ENCODE measurements around the gene NACC2. TPM values are rescaled to one million over a fixed set of nuclear protein-coding genes. Genes with fewer than 3 reads are reported as not detected.
A peak's percentile ranks its signal among the peaks of the same experiment; 100 is the strongest.

Gene NACC2
- total and polyA plus RNA-seq, 2 donors from 2014 or later = 7.1 to 30.9 TPM

DNA sequence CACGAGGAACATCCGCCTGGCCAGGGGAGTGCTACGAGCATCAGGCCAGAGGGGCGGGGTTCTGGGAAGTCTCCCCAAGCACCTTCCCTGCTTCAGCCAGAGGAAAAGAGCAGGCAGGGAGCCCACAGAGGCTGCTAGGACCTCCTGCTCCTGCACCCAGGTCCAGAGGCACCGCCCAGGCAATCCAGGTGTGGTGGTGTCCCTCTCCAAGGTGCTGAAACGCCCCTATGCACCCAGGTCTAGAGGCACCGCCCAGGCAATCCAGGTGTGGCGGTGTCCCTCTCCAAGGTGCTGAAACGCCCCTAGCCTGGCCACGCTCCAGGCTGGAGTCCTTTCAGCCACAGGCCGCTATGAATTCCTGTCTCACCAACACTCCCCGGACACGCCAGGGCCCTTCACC lies 123.2 kb downstream of the NACC2 start:
- H3K4me3 ChIP-seq (ENCODE audit: low read length in 3 of 3) = no peak overlapping the region
- DNase-seq (peak; percentile 91 to 93 (median 93)), FAIRE-seq (no peak)
- TF ChIP-seq, protein P1, sequence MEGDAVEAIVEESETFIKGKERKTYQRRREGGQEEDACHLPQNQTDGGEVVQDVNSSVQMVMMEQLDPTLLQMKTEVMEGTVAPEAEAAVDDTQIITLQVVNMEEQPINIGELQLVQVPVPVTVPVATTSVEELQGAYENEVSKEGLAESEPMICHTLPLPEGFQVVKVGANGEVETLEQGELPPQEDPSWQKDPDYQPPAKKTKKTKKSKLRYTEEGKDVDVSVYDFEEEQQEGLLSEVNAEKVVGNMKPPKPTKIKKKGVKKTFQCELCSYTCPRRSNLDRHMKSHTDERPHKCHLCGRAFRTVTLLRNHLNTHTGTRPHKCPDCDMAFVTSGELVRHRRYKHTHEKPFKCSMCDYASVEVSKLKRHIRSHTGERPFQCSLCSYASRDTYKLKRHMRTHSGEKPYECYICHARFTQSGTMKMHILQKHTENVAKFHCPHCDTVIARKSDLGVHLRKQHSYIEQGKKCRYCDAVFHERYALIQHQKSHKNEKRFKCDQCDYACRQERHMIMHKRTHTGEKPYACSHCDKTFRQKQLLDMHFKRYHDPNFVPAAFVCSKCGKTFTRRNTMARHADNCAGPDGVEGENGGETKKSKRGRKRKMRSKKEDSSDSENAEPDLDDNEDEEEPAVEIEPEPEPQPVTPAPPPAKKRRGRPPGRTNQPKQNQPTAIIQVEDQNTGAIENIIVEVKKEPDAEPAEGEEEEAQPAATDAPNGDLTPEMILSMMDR (IDR thresholded peaks at IDR 0.05; ENCODE audit: borderline replicate concordance, extremely low read depth, insufficient read depth) = no peak
- peaks cover 0 to 18% (median 6%) of the 10 kb centered on the region in 3 donors for H3K4me1 ChIP-seq (ENCODE audit: control insufficient read depth in 2 of 3, insufficient read depth in 2 of 3, low read depth in 1 of 3, low read length in 3 of 3)
- H3K9ac ChIP-seq (ENCODE audit: low read length in 3 of 3) = no peak overlapping the region
- H3K36me3 ChIP-seq (ENCODE audit: control insufficient read depth in 2 of 3, insufficient read depth in 3 of 3, low read length in 3 of 3) = no peaks in the 10 kb centered on the region
- intact Hi-C loops (cut with DNase I) = no loop called here
- H3K27me3 ChIP-seq (ENCODE audit: control insufficient read depth, insufficient read depth, low read length) = no peaks in the 10 kb centered on the region
- no peaks in the 10 kb centered on the region for H3K9me3 ChIP-seq (ENCODE audit: control insufficient read depth in 2 of 3, insufficient read depth in 1 of 3, low read length in 3 of 3)
- peak overlapping the region in 1 of 2 donors; percentile 13 for H3K27ac ChIP-seq (ENCODE audit: low read depth in 2 of 2, low read length in 2 of 2)

DNA sequence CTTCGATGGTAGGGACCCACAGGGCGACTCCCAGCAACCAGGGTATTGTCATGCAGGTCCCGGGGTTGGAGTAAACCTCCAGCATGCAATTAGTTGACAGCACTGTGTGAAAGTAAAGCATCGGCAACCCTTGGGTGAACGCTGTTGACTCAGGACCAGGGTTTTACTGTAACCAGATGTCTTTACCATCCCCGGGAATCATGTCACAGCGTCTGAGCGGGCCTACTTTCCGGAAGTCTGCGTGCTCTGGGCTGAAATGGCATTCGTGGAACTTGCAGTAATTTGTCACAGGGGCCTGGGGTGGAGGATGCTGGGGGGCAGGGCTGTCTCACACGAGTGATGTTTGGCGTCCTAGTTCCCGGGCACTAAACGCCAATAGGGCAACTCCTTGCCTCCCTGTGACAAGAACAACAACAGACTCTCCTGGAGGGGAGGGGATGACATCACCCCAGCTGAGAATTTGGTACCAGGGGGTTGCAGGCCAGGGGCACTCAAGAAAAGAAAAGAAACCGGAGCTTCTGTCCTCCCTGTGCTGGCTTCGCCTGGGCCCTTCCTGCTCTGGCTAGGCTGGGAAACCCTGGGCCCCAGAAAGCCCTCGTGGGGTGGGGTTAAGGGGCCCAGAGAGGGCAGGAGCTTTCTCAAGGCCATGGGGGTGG lies 123.8 kb downstream of the NACC2 start:
- H3K27ac ChIP-seq (ENCODE audit: low read depth in 2 of 2, low read length in 2 of 2) = no peak overlapping the region
- H3K4me1 ChIP-seq (ENCODE audit: control insufficient read depth in 2 of 3, insufficient read depth in 2 of 3, low read depth in 1 of 3, low read length in 3 of 3) = peaks cover 0 to 18% (median 6%) of the 10 kb centered on the region in 3 donors
- H3K9me3 ChIP-seq (ENCODE audit: control insufficient read depth in 2 of 3, insufficient read depth in 1 of 3, low read length in 3 of 3) = no peaks in the 10 kb centered on the region
- H3K9ac ChIP-seq (ENCODE audit: low read length in 3 of 3) = no peak overlapping the region
- DNase-seq (no peak), FAIRE-seq (no peak)
- intact Hi-C loops (cut with DNase I) = no loop called here
- no peak overlapping the region for H3K4me3 ChIP-seq (ENCODE audit: low read length in 3 of 3)
- TF ChIP-seq, protein P1 (IDR thresholded peaks at IDR 0.05; ENCODE audit: borderline replicate concordance, extremely low read depth, insufficient read depth) = no peak
- H3K27me3 ChIP-seq (ENCODE audit: control insufficient read depth, insufficient read depth, low read length) = no peaks in the 10 kb centered on the region
- no peaks in the 10 kb centered on the region for H3K36me3 ChIP-seq (ENCODE audit: control insufficient read depth in 2 of 3, insufficient read depth in 3 of 3, low read length in 3 of 3)

DNA sequence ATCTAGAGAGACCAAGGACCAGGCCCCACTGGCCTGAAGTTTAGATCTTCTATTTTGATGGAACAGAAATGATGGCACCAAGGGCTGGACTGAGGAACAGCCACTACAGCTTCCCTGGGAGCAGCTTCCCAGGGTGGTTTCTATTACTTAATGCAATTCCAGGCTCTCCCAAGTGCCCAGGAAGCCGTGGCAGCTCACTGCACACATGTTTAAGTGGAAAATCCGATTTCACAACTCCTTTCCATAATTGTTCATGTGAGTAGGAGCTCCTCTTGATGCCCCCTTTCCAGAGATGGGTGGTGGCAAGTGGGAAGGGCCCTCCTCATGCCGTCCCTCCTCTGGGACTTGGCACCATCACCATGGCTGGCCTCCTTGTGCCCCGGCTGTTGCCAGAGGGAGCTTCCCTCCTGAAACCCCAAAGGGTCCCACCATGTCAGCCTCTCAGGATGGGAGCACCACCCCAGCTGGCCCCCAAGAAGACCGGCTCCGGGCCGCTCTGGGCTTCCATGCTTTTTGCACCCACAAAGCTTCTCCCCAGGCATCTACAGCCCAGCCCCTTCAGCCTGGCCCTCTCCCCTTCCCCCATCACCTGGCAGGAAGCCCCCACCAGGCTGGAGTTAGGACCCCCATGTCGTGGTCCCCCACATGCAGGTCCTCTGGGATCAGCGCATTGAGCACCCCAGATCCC lies 124.8 kb downstream of the NACC2 start:
- intact Hi-C loops (cut with DNase I) = no loop called here
- no peak overlapping the region for H3K9ac ChIP-seq (ENCODE audit: low read length in 3 of 3)
- no peak for FAIRE-seq
- no peaks in the 10 kb centered on the region for H3K9me3 ChIP-seq (ENCODE audit: control insufficient read depth in 2 of 3, insufficient read depth in 1 of 3, low read length in 3 of 3)
- no peak overlapping the region for H3K4me3 ChIP-seq (ENCODE audit: low read length in 3 of 3)
- no peaks in the 10 kb centered on the region for H3K36me3 ChIP-seq (ENCODE audit: control insufficient read depth in 2 of 3, insufficient read depth in 3 of 3, low read length in 3 of 3)
- peaks cover 0 to 18% (median 6%) of the 10 kb centered on the region in 3 donors for H3K4me1 ChIP-seq (ENCODE audit: control insufficient read depth in 2 of 3, insufficient read depth in 2 of 3, low read depth in 1 of 3, low read length in 3 of 3)
- TF ChIP-seq, protein P1 (IDR thresholded peaks at IDR 0.05; ENCODE audit: borderline replicate concordance, extremely low read depth, insufficient read depth) = no peak
- H3K27me3 ChIP-seq (ENCODE audit: control insufficient read depth, insufficient read depth, low read length) = no peaks in the 10 kb centered on the region
- DNase-seq = peak in 1 of 5 donors; percentile 69
- peak overlapping the region; percentile 80 to 92 for H3K27ac ChIP-seq (ENCODE audit: low read depth in 2 of 2, low read length in 2 of 2)

Data from kidney (tissue), 14 donors.